GM10266 (cell line): ENCODE results near the gene GPR157.

Experiments
- DNase-seq: peaks from one replicate; pipeline ENCODE4 v3.0.0; 2012; ENCODE audit errors: extremely low spot score
- TF ChIP-seq, protein P1 (sequence below): IDR thresholded peaks from 2 replicates; pipeline ENCODE4 v1.5.1; 2012; ENCODE audit warnings: mild to moderate bottlenecking, low read depth; ENCODE audit not compliant: control insufficient read depth, insufficient read depth; ENCODE audit errors: missing control alignments

GPR157 gene

DNA sequence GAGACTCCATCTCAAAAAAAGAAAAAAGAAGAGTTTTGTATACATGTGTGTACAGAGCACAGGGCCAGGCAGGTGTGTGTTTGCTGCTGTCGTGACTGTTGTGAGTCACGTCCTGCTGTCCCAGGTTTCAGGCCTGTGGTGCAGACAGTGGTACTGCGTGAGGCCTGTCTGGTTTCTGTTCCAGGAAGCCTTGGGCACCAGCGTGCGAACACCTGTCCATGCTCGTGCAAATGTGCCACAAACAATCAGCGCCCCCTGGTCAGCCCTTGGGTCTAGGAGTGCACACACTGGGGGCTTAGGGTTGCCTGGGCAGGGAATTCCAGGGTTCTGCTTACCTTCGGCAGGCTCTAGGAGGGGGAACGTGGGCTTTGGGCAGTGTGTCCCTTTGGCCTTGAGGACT lies 16.9 kb downstream of the GPR157 start:
- DNase-seq, result no peak
- TF ChIP-seq, protein P1, sequence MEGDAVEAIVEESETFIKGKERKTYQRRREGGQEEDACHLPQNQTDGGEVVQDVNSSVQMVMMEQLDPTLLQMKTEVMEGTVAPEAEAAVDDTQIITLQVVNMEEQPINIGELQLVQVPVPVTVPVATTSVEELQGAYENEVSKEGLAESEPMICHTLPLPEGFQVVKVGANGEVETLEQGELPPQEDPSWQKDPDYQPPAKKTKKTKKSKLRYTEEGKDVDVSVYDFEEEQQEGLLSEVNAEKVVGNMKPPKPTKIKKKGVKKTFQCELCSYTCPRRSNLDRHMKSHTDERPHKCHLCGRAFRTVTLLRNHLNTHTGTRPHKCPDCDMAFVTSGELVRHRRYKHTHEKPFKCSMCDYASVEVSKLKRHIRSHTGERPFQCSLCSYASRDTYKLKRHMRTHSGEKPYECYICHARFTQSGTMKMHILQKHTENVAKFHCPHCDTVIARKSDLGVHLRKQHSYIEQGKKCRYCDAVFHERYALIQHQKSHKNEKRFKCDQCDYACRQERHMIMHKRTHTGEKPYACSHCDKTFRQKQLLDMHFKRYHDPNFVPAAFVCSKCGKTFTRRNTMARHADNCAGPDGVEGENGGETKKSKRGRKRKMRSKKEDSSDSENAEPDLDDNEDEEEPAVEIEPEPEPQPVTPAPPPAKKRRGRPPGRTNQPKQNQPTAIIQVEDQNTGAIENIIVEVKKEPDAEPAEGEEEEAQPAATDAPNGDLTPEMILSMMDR, result no peak

- DNase-seq, result no peak
- TF ChIP-seq, protein P1, result no peak
These were observed 17.6 kb downstream of the GPR157 start for GRCh38 chr1:9111357-9111691.

DNA sequence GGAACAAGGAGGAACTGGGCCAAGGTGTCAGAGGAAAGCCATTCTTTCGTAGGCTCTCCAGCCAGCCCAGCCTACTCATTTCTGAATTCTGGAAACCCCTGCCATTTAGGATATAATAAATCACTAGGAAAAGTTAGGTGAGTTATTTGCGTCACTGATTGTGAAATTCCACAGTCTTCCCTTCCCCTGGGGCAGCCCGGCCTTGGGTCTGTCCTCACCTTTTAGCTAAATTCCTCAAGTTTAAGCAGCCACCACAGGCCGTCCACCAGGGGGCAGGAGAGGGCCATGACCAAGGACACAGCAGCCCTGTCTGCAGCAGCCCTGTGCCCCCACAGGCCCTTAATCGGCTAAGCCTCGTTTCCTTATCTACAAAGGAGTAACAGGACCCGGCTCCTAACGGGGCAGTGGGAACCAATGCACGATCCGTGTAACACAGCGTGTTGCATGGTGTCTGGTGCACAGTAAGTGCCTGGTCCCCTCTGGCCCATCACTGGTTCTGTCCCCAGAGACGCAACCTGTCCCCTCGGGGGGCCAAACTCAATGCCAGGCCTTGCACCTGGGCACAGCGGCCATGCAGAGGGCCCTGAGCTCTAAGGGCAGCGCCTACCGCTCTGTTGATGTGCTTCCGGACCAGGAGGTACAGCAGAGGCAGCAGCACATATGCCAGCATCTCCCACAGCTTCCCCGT lies 18.1 kb downstream of the GPR157 start:
- TF ChIP-seq, protein P1, result peak; percentile 94
- peak; percentile 76 for DNase-seq

DNA sequence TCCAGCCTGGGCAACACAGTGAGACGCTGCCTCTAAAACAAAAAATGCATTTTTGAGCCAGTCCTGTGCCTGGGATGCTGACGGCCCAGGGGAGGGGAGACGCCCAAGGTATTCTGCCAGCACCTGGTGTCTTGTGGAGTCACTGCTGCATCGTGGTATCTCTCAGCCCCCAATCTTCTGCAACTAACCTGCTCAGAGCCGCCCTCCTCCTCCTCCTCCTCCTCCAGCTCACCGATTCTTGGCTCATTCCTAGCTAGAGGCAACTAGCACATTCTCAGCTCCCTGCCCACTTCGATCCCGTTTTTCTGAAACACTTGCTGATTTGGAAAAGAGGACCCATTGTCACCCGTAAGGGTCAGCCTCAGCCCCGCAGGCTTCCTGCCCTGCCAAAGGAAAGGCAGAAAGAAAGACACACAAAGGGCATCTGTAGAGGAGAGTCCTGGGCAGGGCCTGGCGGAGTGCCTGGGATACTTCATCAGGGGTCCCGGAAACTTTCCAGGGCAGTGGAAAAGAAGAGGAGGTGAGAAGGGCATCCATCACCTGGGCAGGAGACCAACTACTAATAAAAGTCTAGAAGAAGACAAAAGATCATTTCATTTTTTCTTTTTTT lies 20.7 kb downstream of the GPR157 start:
- TF ChIP-seq, protein P1, result no peak
- DNase-seq, result no peak

GRCh38 chr1:9107136-9107535 lies 21.8 kb downstream of the GPR157 start:
- no peak for DNase-seq
- TF ChIP-seq, protein P1, result no peak

DNA sequence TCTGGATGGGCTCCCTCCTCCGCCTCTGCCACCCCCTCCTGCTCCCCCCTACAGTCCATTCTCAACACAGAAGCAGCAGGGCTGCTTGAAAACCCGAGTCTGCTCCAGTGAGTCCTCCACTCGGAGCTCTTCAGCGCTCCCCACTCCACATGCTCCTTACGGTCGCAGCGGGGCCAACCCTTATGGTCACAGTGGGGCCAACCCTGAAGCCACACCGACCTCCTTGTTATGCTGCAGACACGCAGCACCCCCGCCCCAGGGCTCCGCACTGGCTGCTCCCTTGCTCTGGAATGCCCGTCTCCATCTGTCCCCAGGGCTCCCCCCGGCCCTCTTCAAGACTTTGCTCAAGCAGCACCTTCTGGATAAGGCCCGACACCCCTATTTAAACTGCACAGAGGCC lies 22.6 kb downstream of the GPR157 start:
- DNase-seq, result no peak
- TF ChIP-seq, protein P1, result no peak

DNA sequence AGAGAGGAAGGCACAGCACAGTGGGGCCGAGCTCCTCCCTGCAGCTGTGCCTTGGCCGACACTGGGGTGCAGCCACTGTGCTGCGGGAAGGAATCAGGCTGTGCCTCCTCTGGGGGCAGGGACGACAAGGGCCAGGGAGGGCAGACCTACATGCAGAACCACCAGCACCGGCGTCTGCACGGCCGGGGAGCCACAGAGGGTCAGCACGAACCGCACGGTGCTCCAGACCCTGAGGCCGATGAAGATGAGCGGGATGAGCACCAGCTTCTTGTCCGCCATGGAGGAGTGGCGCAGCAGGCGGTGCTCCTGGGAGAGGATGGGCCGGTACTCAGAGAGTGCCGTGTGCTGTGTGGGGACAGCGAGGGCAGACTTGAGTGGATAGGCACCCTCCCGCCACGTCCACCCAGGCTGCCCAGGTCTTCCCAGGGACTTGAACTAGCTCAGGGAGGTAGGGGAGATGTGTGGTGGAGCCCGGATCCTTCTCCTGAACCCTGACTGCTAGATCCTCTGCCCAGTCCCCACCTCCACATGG lies 23.5 kb downstream of the GPR157 start:
- TF ChIP-seq, protein P1, result no peak
- DNase-seq, result no peak
